ENCODE data around the gene UQCR11. TPM values are rescaled to one million over a fixed set of nuclear protein-coding genes. Genes with fewer than 3 reads are reported as not detected.

The UQCR11 gene
- total RNA-seq, 2 donors from 2014 or later, result 12.2 to 52.4 TPM

GRCh38 chr19:1587872-1588271 lies 17.4 kb downstream of the UQCR11 start:
- no peak for ATAC-seq
- Histone ChIP-seq H3K9me3 (no peaks in the 10 kb centered on the region), H3K4me3 (no peak overlapping the region), H3K36me3 (replicated peaks in 1 of 2; ENCODE audit: insufficient read depth in 1 of 2, low read depth in 2 of 2) (peaks cover 0 to 2% of the 10 kb centered on the region in 2 donors), H3K4me1 (peaks cover 21% of the 10 kb centered on the region), H3K27me3 (no peaks in the 10 kb centered on the region), H3K27ac (no peak overlapping the region)
- 54 to 72% methylated on average over 8 to 9 of the region's 9 CpGs for WGBS, 2 donors
- TF ChIP-seq CTCF (IDR thresholded peaks at IDR 0.05) (no peak), POLR2A (IDR thresholded peaks at IDR 0.05) (no peak)
- DNase-seq, result no peak
- intact Hi-C loops (cut with DNase I), result no loop called here

GRCh38 chr19:1585243-1585580 lies 20.1 kb downstream of the UQCR11 start:
- 93 to 94% methylated on average over 6 to 8 of the region's 13 CpGs for WGBS, 2 donors
- no peak overlapping the region for H3K27ac ChIP-seq
- TF ChIP-seq POLR2A (IDR thresholded peaks at IDR 0.05), result no peak
- TF ChIP-seq CTCF (IDR thresholded peaks at IDR 0.05), result no peak
- no peaks in the 10 kb centered on the region for H3K27me3 ChIP-seq
- peaks cover 5% of the 10 kb centered on the region for H3K4me1 ChIP-seq
- DNase-seq (peak in 1 of 4 donors; percentile 11), ATAC-seq (no peak)
- no peaks in the 10 kb centered on the region for H3K9me3 ChIP-seq
- intact Hi-C loops (cut with DNase I), result no loop called here
- H3K36me3 ChIP-seq (replicated peaks in 1 of 2; ENCODE audit: insufficient read depth in 1 of 2, low read depth in 2 of 2), result peaks cover 5 to 9% of the 10 kb centered on the region in 2 donors
- H3K4me3 ChIP-seq, result no peak overlapping the region

GRCh38 chr19:1584500-1585242 lies 20.6 kb downstream of the UQCR11 start:
- H3K27me3 ChIP-seq, result no peaks in the 10 kb centered on the region
- peaks cover 8 to 12% of the 10 kb centered on the region in 2 donors for H3K36me3 ChIP-seq (replicated peaks in 1 of 2; ENCODE audit: insufficient read depth in 1 of 2, low read depth in 2 of 2)
- DNase-seq (peak in 1 of 4 donors; percentile 11), ATAC-seq (no peak)
- no peak overlapping the region for H3K27ac ChIP-seq
- no peak for TF ChIP-seq CTCF (IDR thresholded peaks at IDR 0.05)
- no peak for TF ChIP-seq POLR2A (IDR thresholded peaks at IDR 0.05)
- H3K9me3 ChIP-seq, result no peaks in the 10 kb centered on the region
- H3K4me1 ChIP-seq, result no peaks in the 10 kb centered on the region
- WGBS, 2 donors, result 89 to 91% methylated on average over 43 to 63 of the region's 87 CpGs
- intact Hi-C loops (cut with DNase I), result no loop called here
- H3K4me3 ChIP-seq, result no peak overlapping the region

- Histone ChIP-seq H3K27me3 (no peaks in the 10 kb centered on the region), H3K27ac (no peak overlapping the region), H3K4me1 (no peaks in the 10 kb centered on the region), H3K4me3 (no peak overlapping the region), H3K36me3 (replicated peaks in 1 of 2; ENCODE audit: insufficient read depth in 1 of 2, low read depth in 2 of 2) (peaks cover 8 to 12% of the 10 kb centered on the region in 2 donors), H3K9me3 (no peaks in the 10 kb centered on the region)
- DNase-seq, result no peak
- intact Hi-C loops (cut with DNase I), result no loop called here
- no peak for ATAC-seq
- WGBS, 2 donors, result 73% methylated on average over 9 of the region's 9 CpGs; no CpG with 5 or more reads in 1 of the 2 donors
- TF ChIP-seq POLR2A (IDR thresholded peaks at IDR 0.05) (no peak), CTCF (IDR thresholded peaks at IDR 0.05) (no peak)
Measured at GRCh38 chr19:1582201-1582600, 23.1 kb downstream of the UQCR11 start.

- H3K4me3 ChIP-seq, result no peak overlapping the region
- TF ChIP-seq POLR2A (IDR thresholded peaks at IDR 0.05), result no peak
- TF ChIP-seq CTCF (IDR thresholded peaks at IDR 0.05), result no peak
- H3K27ac ChIP-seq, result no peak overlapping the region
- H3K4me1 ChIP-seq, result no peaks in the 10 kb centered on the region
- peaks cover 8 to 12% of the 10 kb centered on the region in 2 donors for H3K36me3 ChIP-seq (replicated peaks in 1 of 2; ENCODE audit: insufficient read depth in 1 of 2, low read depth in 2 of 2)
- intact Hi-C loops (cut with DNase I), result no loop called here
- WGBS, 2 donors, result 93 to 94% methylated on average over 13 to 22 of the region's 22 CpGs
- no peaks in the 10 kb centered on the region for H3K9me3 ChIP-seq
- ATAC-seq (no peak), DNase-seq (no peak)
- H3K27me3 ChIP-seq, result no peaks in the 10 kb centered on the region
Measured at GRCh38 chr19:1580957-1581356, 24.3 kb downstream of the UQCR11 start.

All from body of pancreas (tissue), 4 donors.